ENCODE results near the gene ZNF587. TPM values are rescaled to one million over a fixed set of nuclear protein-coding genes. Genes with fewer than 3 reads are reported as not detected.
A peak's percentile ranks its signal among the peaks of the same experiment; 100 is the strongest.
"Not testable (repeated sequence)": the region's sequence is repeated elsewhere in the genome, so short reads cannot be mapped to it uniquely, and the experiment has no call there.

ZNF587 gene
- polyA plus RNA-seq, 2 donors = 4.9 to 19.5 TPM

DNA sequence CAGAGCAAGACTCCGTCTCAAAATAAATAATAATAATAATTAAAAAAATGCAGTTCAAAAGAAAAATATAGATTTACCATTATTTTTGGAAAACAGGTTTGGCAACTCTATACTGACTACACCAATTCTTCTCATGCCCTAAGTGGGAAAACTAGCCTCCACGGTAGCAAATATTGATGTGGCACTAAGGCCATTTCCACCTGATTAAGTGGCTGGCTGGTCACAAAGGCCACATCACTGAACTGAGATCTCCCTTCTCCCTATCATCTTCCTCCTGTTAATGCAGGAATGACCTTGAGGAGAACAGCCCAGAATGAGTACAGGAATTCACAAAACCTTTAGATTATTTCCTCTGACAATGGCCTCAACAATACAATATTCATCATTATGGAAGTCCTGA, 20.6 kb downstream of the ZNF587 start:
- Histone ChIP-seq H3K36me3 (ENCODE audit: control insufficient read depth in 2 of 2, insufficient read depth in 2 of 2, low read length in 1 of 2) (peaks cover 6 to 14% of the 10 kb centered on the region in 2 donors), H3K27ac (ENCODE audit: low read depth in 2 of 2, low read length in 1 of 2) (no peak overlapping the region), H3K4me3 (ENCODE audit: low read depth in 1 of 2, low read length in 2 of 2) (no peak overlapping the region), H3K27me3 (ENCODE audit: control insufficient read depth in 1 of 2, insufficient read depth in 2 of 2, low read length in 2 of 2) (no peaks in the 10 kb centered on the region), H3K9me3 (ENCODE audit: control insufficient read depth in 2 of 2, insufficient read depth in 1 of 2, low read depth in 1 of 2, low read length in 1 of 2) (peaks cover 25 to 39% of the 10 kb centered on the region in 2 donors), H3K4me1 (ENCODE audit: control insufficient read depth in 2 of 2, insufficient read depth in 2 of 2, low read length in 1 of 2) (no peaks in the 10 kb centered on the region)
- 79 to 95% methylated on average over 2 of the region's 2 CpGs for WGBS, 2 donors

- H3K27me3 ChIP-seq (ENCODE audit: control insufficient read depth in 1 of 2, insufficient read depth in 2 of 2, low read length in 2 of 2) = no peaks in the 10 kb centered on the region
- no peaks in the 10 kb centered on the region for H3K4me1 ChIP-seq (ENCODE audit: control insufficient read depth in 2 of 2, insufficient read depth in 2 of 2, low read length in 1 of 2)
- H3K27ac ChIP-seq (ENCODE audit: low read depth in 2 of 2, low read length in 1 of 2) = no peak overlapping the region
- peaks cover 25 to 32% of the 10 kb centered on the region in 2 donors for H3K9me3 ChIP-seq (ENCODE audit: control insufficient read depth in 2 of 2, insufficient read depth in 1 of 2, low read depth in 1 of 2, low read length in 1 of 2)
- peaks cover 6 to 8% of the 10 kb centered on the region in 2 donors for H3K36me3 ChIP-seq (ENCODE audit: control insufficient read depth in 2 of 2, insufficient read depth in 2 of 2, low read length in 1 of 2)
- H3K4me3 ChIP-seq (ENCODE audit: low read depth in 1 of 2, low read length in 2 of 2) = no peak overlapping the region
These were observed 22.8 kb downstream of the ZNF587 start for GRCh38 chr19:57872450-57872849.

- H3K4me1 ChIP-seq (ENCODE audit: control insufficient read depth in 2 of 2, insufficient read depth in 2 of 2, low read length in 1 of 2); H3K27me3 ChIP-seq (ENCODE audit: control insufficient read depth in 1 of 2, insufficient read depth in 2 of 2, low read length in 2 of 2); H3K36me3 ChIP-seq (ENCODE audit: control insufficient read depth in 2 of 2, insufficient read depth in 2 of 2, low read length in 1 of 2); H3K4me3 ChIP-seq (ENCODE audit: low read depth in 1 of 2, low read length in 2 of 2); H3K27ac ChIP-seq (ENCODE audit: low read depth in 2 of 2, low read length in 1 of 2): not testable (repeated sequence)
- H3K9me3 ChIP-seq (ENCODE audit: control insufficient read depth in 2 of 2, insufficient read depth in 1 of 2, low read depth in 1 of 2, low read length in 1 of 2) = peaks cover 22 to 26% of the 10 kb centered on the region in 2 donors
- 93 to 96% methylated on average over 8 of the region's 8 CpGs for WGBS, 2 donors
These were observed 24.5 kb downstream of the ZNF587 start for GRCh38 chr19:57873883-57874799.

DNA sequence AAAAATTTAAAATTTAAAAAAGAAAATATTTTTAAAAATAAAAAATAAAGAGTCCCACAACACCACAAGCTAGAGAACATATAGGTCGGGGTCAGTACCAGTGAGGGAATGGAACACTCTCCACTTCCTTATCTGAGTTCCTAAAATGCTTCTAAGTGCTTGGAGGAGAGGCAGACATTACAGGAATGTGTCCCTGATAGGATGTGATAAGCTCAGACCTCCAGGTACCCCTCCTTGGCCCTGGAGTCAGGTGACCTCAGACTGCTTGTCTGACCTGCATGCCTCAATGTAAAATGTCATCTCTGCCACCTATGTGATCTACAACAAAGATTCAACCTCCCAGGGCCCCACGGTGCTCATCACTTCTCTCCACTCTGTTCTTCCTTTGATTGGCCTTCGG, 36.4 kb downstream of the ZNF587 start:
- Histone ChIP-seq H3K4me1 (ENCODE audit: control insufficient read depth in 2 of 2, insufficient read depth in 2 of 2, low read length in 1 of 2) (peaks cover 4 to 5% of the 10 kb centered on the region in 2 donors), H3K27ac (ENCODE audit: low read depth in 2 of 2, low read length in 1 of 2) (no peak overlapping the region), H3K27me3 (ENCODE audit: control insufficient read depth in 1 of 2, insufficient read depth in 2 of 2, low read length in 2 of 2) (no peaks in the 10 kb centered on the region), H3K4me3 (ENCODE audit: low read depth in 1 of 2, low read length in 2 of 2) (no peak overlapping the region), H3K9me3 (ENCODE audit: control insufficient read depth in 2 of 2, insufficient read depth in 1 of 2, low read depth in 1 of 2, low read length in 1 of 2) (peaks cover 12 to 13% of the 10 kb centered on the region in 2 donors), H3K36me3 (ENCODE audit: control insufficient read depth in 2 of 2, insufficient read depth in 2 of 2, low read length in 1 of 2) (peaks cover 2 to 3% of the 10 kb centered on the region in 2 donors)
- 87 to 88% methylated on average over 3 of the region's 3 CpGs for WGBS, 2 donors

- Histone ChIP-seq H3K9me3 (ENCODE audit: control insufficient read depth in 2 of 2, insufficient read depth in 1 of 2, low read depth in 1 of 2, low read length in 1 of 2) (peaks cover 12 to 13% of the 10 kb centered on the region in 2 donors), H3K27me3 (ENCODE audit: control insufficient read depth in 1 of 2, insufficient read depth in 2 of 2, low read length in 2 of 2) (no peaks in the 10 kb centered on the region), H3K36me3 (ENCODE audit: control insufficient read depth in 2 of 2, insufficient read depth in 2 of 2, low read length in 1 of 2) (peaks cover 2 to 3% of the 10 kb centered on the region in 2 donors), H3K4me3 (ENCODE audit: low read depth in 1 of 2, low read length in 2 of 2) (peak overlapping the region in 1 of 2 donors; percentile 66), H3K4me1 (ENCODE audit: control insufficient read depth in 2 of 2, insufficient read depth in 2 of 2, low read length in 1 of 2) (peaks cover 4 to 5% of the 10 kb centered on the region in 2 donors), H3K27ac (ENCODE audit: low read depth in 2 of 2, low read length in 1 of 2) (no peak overlapping the region)
- WGBS, 2 donors = 26 to 28% methylated on average over 6 of the region's 6 CpGs
These were observed 37.7 kb downstream of the ZNF587 start for GRCh38 chr19:57887195-57887941.

DNA sequence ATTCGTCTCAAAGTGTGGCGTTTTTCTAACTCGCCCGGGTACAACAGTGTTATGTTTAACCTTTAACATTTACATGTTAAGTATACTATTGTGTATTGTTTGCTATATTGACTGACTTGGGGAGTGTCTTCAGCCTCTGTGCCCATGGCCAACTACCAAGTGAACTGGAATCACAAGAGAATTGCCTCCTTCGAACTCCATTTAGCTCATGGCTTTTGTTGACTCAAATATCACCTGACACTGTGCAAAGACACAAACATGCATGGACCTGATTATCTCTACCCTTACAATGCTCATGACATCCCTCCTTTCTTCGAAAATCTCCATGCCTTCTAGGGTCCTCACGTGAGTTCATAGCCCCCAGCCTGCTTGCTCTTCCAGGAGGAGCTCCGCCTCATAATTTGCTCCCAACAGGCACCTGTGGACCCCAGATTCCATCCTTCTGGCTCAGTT, 38.5 kb downstream of the ZNF587 start:
- WGBS, 2 donors = 7 to 12% methylated on average over 8 of the region's 8 CpGs
- Histone ChIP-seq H3K27me3 (ENCODE audit: control insufficient read depth in 1 of 2, insufficient read depth in 2 of 2, low read length in 2 of 2) (no peaks in the 10 kb centered on the region), H3K4me1 (ENCODE audit: control insufficient read depth in 2 of 2, insufficient read depth in 2 of 2, low read length in 1 of 2) (peaks cover 4 to 5% of the 10 kb centered on the region in 2 donors), H3K36me3 (ENCODE audit: control insufficient read depth in 2 of 2, insufficient read depth in 2 of 2, low read length in 1 of 2) (peaks cover 2 to 3% of the 10 kb centered on the region in 2 donors), H3K9me3 (ENCODE audit: control insufficient read depth in 2 of 2, insufficient read depth in 1 of 2, low read depth in 1 of 2, low read length in 1 of 2) (peaks cover 12 to 13% of the 10 kb centered on the region in 2 donors), H3K27ac (ENCODE audit: low read depth in 2 of 2, low read length in 1 of 2) (peak overlapping the region in 1 of 2 donors; percentile 77), H3K4me3 (ENCODE audit: low read depth in 1 of 2, low read length in 2 of 2) (peak overlapping the region; percentile 66)

GRCh38 chr19:57888560-57889231, 39.0 kb downstream of the ZNF587 start, which contains the start of gene ZNF814:
ZNF814 (minus strand) TSS chr19:57889037; CDS start chr19:57888802, 235 bp downstream.
- Histone ChIP-seq H3K36me3 (ENCODE audit: control insufficient read depth in 2 of 2, insufficient read depth in 2 of 2, low read length in 1 of 2) (peaks cover 2 to 3% of the 10 kb centered on the region in 2 donors), H3K4me1 (ENCODE audit: control insufficient read depth in 2 of 2, insufficient read depth in 2 of 2, low read length in 1 of 2) (peaks cover 4 to 5% of the 10 kb centered on the region in 2 donors), H3K27me3 (ENCODE audit: control insufficient read depth in 1 of 2, insufficient read depth in 2 of 2, low read length in 2 of 2) (no peaks in the 10 kb centered on the region), H3K27ac (ENCODE audit: low read depth in 2 of 2, low read length in 1 of 2) (peak within 1 kb of the TSS; percentile 51 to 77), H3K9me3 (ENCODE audit: control insufficient read depth in 2 of 2, insufficient read depth in 1 of 2, low read depth in 1 of 2, low read length in 1 of 2) (peaks cover 12 to 13% of the 10 kb centered on the region in 2 donors), H3K4me3 (ENCODE audit: low read depth in 1 of 2, low read length in 2 of 2) (peak within 1 kb of the TSS; percentile 66)
- WGBS, 2 donors = 1 to 4% methylated on average over 43 of the region's 43 CpGs

DNA sequence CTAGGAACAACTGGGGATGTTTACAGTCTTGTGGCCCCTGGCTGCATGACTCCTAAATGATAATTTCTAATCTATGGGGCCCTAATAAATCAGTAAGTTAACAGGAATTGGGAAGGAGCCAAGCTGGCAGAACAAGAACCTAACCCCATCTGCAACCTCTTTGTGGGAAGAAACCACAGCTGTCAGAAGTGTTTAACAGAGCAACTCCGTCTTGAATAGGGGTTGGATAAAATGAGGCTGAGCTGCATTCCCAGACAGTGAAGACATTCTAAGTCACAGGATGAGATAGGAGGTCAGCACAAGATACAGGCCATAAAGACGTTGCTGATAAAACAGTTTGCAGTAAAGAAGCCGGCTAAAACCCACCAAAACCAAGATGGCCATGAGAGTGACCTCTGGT, 41.0 kb downstream of the ZNF587 start:
- not testable (repeated sequence) for H3K36me3 ChIP-seq (ENCODE audit: control insufficient read depth in 2 of 2, insufficient read depth in 2 of 2, low read length in 1 of 2); H3K27me3 ChIP-seq (ENCODE audit: control insufficient read depth in 1 of 2, insufficient read depth in 2 of 2, low read length in 2 of 2); H3K27ac ChIP-seq (ENCODE audit: low read depth in 2 of 2, low read length in 1 of 2); H3K4me3 ChIP-seq (ENCODE audit: low read depth in 1 of 2, low read length in 2 of 2); H3K4me1 ChIP-seq (ENCODE audit: control insufficient read depth in 2 of 2, insufficient read depth in 2 of 2, low read length in 1 of 2)
- H3K9me3 ChIP-seq (ENCODE audit: control insufficient read depth in 2 of 2, insufficient read depth in 1 of 2, low read depth in 1 of 2, low read length in 1 of 2) = peaks cover 10 to 11% of the 10 kb centered on the region in 2 donors
- WGBS, 2 donors = 51 to 62% methylated on average over 3 of the region's 3 CpGs

GRCh38 chr19:57900311-57900710, 50.7 kb downstream of the ZNF587 start:
- Histone ChIP-seq H3K9me3 (ENCODE audit: control insufficient read depth in 2 of 2, insufficient read depth in 1 of 2, low read depth in 1 of 2, low read length in 1 of 2) (peaks cover 0 to 2% of the 10 kb centered on the region in 2 donors), H3K36me3 (ENCODE audit: control insufficient read depth in 2 of 2, insufficient read depth in 2 of 2, low read length in 1 of 2) (no peaks in the 10 kb centered on the region), H3K27me3 (ENCODE audit: control insufficient read depth in 1 of 2, insufficient read depth in 2 of 2, low read length in 2 of 2) (no peaks in the 10 kb centered on the region), H3K4me3 (ENCODE audit: low read depth in 1 of 2, low read length in 2 of 2) (no peak overlapping the region), H3K27ac (ENCODE audit: low read depth in 2 of 2, low read length in 1 of 2) (no peak overlapping the region), H3K4me1 (ENCODE audit: control insufficient read depth in 2 of 2, insufficient read depth in 2 of 2, low read length in 1 of 2) (no peaks in the 10 kb centered on the region)
- WGBS, 2 donors = 77 to 84% methylated on average over 5 of the region's 5 CpGs

Data from esophagus (tissue), 2 donors.